ENCODE data around the gene PLEKHA8.

DNA sequence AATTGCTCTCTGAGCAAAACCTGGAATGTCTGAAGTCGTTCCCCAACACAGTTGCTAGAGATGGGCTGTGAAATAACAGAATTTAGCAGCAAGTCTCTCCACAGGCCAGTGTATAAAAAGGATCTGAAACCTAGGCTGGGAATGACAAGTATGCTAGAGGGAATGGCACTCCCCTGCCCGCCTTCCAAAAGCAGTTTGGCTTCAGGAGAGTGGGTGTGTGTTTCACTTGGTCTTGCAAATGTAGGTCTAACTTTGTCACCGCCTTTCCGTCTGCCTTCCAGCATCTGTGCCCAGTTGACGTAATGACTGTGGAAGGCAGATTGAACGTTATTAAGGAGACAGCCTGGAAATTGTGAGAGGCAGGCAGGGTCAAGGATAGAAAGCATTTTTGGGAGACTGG is 88.6 kb downstream of the PLEKHA8 start:
- no peak for TF ChIP-seq POLR2A (IDR thresholded peaks at IDR 0.05)
- TF ChIP-seq, protein P1, sequence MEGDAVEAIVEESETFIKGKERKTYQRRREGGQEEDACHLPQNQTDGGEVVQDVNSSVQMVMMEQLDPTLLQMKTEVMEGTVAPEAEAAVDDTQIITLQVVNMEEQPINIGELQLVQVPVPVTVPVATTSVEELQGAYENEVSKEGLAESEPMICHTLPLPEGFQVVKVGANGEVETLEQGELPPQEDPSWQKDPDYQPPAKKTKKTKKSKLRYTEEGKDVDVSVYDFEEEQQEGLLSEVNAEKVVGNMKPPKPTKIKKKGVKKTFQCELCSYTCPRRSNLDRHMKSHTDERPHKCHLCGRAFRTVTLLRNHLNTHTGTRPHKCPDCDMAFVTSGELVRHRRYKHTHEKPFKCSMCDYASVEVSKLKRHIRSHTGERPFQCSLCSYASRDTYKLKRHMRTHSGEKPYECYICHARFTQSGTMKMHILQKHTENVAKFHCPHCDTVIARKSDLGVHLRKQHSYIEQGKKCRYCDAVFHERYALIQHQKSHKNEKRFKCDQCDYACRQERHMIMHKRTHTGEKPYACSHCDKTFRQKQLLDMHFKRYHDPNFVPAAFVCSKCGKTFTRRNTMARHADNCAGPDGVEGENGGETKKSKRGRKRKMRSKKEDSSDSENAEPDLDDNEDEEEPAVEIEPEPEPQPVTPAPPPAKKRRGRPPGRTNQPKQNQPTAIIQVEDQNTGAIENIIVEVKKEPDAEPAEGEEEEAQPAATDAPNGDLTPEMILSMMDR (IDR thresholded peaks at IDR 0.05): no peak
